Measurements from ENCODE around the gene NEGR1.

The NEGR1 gene

DNA sequence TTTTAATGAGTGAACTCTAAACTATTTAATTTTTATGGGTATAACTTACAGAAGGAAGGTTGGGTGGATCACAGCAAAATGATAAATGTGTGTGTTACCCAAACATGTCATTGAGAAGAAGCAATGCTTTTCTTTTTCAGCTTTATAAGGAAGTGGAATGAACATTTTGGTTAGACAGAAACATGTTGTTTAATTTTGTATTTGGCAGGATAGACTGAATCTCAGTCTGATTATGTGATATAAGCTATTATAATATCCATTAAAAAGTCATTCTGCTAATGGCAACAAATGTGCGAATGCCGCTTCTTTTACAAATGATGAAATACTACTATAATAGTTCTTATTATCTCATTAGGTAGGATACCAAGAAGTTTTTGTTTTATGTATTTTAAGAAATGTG is 919.6 kb downstream of the NEGR1 start:
- no peak for DNase-seq (ENCODE audit: low spot score)
- in situ Hi-C loops (cut with MboI; ENCODE audit: low pct_unique_long_range_greater_than_20kb, low sequenced_read_pairs, unreplicated experiment), result no loop called here
- TF ChIP-seq, protein P1, sequence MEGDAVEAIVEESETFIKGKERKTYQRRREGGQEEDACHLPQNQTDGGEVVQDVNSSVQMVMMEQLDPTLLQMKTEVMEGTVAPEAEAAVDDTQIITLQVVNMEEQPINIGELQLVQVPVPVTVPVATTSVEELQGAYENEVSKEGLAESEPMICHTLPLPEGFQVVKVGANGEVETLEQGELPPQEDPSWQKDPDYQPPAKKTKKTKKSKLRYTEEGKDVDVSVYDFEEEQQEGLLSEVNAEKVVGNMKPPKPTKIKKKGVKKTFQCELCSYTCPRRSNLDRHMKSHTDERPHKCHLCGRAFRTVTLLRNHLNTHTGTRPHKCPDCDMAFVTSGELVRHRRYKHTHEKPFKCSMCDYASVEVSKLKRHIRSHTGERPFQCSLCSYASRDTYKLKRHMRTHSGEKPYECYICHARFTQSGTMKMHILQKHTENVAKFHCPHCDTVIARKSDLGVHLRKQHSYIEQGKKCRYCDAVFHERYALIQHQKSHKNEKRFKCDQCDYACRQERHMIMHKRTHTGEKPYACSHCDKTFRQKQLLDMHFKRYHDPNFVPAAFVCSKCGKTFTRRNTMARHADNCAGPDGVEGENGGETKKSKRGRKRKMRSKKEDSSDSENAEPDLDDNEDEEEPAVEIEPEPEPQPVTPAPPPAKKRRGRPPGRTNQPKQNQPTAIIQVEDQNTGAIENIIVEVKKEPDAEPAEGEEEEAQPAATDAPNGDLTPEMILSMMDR (IDR thresholded peaks at IDR 0.05; ENCODE audit: extremely low read depth, insufficient read depth, missing control alignments), result no peak

- in situ Hi-C loops (cut with MboI; ENCODE audit: low pct_unique_long_range_greater_than_20kb, low sequenced_read_pairs, unreplicated experiment), result no loop called here
- no peak for DNase-seq (ENCODE audit: low spot score)
- TF ChIP-seq, protein P1 (IDR thresholded peaks at IDR 0.05; ENCODE audit: extremely low read depth, insufficient read depth, missing control alignments), result no peak
Observed at GRCh38 chr1:71362076-71362475, 920.3 kb downstream of the NEGR1 start.

DNA sequence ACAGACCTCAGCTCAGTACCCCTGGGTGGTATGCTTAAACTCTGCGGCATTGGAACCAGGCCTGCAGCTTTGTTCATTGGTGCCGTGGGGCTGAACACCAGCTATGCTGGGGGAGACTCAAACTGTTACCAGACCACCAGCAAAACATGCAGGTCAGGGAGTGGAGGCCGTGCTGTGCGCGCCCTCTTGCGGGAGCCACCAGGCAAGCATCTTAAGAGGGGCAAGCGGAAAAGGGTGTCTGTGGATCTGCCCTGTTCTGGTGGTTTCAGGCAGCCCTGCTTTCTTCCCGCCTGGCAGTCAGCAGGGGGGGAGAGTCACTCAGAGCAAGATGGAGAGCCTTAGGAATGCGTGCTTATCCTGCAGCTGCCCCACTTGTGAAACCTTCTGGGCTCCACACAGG is 924.6 kb downstream of the NEGR1 start:
- in situ Hi-C loops (cut with MboI; ENCODE audit: low pct_unique_long_range_greater_than_20kb, low sequenced_read_pairs, unreplicated experiment), result no loop called here
- DNase-seq (ENCODE audit: low spot score), result no peak
- TF ChIP-seq, protein P1 (IDR thresholded peaks at IDR 0.05; ENCODE audit: extremely low read depth, insufficient read depth, missing control alignments), result no peak

- TF ChIP-seq, protein P1 (IDR thresholded peaks at IDR 0.05; ENCODE audit: extremely low read depth, insufficient read depth, missing control alignments), result no peak
- in situ Hi-C loops (cut with MboI; ENCODE audit: low pct_unique_long_range_greater_than_20kb, low sequenced_read_pairs, unreplicated experiment), result no loop called here
- no peak for DNase-seq (ENCODE audit: low spot score)
Observed at GRCh38 chr1:71351438-71351837, 930.9 kb downstream of the NEGR1 start.

GRCh38 chr1:71350805-71351204 is 931.5 kb downstream of the NEGR1 start:
- TF ChIP-seq, protein P1 (IDR thresholded peaks at IDR 0.05; ENCODE audit: extremely low read depth, insufficient read depth, missing control alignments), result no peak
- in situ Hi-C loops (cut with MboI; ENCODE audit: low pct_unique_long_range_greater_than_20kb, low sequenced_read_pairs, unreplicated experiment), result no loop called here
- DNase-seq (ENCODE audit: low spot score), result no peak

DNA sequence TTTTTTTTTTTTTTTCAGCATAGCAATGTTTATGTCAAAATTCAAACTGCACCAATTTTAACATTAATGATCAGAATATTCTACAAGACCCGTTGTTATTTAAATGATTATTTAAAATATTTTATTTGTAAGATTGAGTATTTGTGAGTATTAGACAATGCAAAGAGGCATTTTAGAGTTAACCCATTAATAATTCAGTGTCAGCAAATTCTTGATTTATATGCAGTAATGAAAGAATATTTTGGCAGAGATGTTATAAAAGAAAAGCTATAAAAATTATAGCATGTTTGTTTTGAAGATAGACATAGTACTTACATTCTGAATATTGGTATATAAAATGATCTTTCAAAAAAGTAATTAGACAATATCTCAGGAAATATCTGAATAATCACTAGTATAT is 932.0 kb downstream of the NEGR1 start:
- no peak for DNase-seq (ENCODE audit: low spot score)
- in situ Hi-C loops (cut with MboI; ENCODE audit: low pct_unique_long_range_greater_than_20kb, low sequenced_read_pairs, unreplicated experiment), result no loop called here
- TF ChIP-seq, protein P1 (IDR thresholded peaks at IDR 0.05; ENCODE audit: extremely low read depth, insufficient read depth, missing control alignments), result no peak

All from GM13977 (cell line).